HG02943 (cell line): ENCODE measurements around the gene TGFB1I1.
"Not testable (repeated sequence)": the region's sequence is repeated elsewhere in the genome, so short reads cannot be mapped to it uniquely, and the experiment has no call there.

Source experiments
- ATAC-seq: cut with Tn5 transposase; IDR thresholded peaks from one replicate; pipeline ENCODE4 v1.9.1; 2021; ENCODE audit warnings: mild to moderate bottlenecking, low read depth, moderate library complexity; ENCODE audit not compliant: unreplicated experiment

The TGFB1I1 gene

GRCh38 chr16:31486045-31486444 lies 14.1 kb downstream of the TGFB1I1 start:
- no peak for ATAC-seq

DNA sequence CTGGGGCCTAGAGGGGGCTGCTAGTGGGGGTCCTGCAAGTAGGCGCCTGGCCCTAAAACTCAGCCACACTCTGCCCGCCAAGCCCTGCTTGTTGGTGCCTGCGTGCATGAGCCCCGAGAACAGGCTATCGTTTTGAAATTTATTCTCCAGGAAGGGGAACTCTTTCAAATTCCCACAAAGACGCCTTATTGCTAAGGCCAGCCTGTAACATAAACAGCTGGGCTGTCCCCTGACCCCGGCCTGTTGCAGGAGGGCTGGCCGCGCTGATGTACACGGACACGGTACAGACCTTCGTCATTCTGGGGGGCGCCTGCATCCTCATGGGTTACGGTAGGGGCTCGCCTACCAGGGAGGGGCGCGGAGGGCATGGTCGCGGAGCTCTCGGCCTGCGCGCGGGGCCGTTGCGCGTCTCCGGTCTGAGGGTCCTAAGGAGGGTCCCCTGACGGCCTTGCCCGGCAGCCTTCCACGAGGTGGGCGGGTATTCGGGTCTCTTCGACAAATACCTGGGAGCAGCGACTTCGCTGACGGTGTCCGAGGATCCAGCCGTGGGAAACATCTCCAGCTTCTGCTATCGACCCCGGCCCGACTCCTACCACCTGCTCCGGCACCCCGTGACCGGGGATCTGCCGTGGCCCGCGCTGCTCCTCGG lies 15.2 kb downstream of the TGFB1I1 start:
- no peak for ATAC-seq

DNA sequence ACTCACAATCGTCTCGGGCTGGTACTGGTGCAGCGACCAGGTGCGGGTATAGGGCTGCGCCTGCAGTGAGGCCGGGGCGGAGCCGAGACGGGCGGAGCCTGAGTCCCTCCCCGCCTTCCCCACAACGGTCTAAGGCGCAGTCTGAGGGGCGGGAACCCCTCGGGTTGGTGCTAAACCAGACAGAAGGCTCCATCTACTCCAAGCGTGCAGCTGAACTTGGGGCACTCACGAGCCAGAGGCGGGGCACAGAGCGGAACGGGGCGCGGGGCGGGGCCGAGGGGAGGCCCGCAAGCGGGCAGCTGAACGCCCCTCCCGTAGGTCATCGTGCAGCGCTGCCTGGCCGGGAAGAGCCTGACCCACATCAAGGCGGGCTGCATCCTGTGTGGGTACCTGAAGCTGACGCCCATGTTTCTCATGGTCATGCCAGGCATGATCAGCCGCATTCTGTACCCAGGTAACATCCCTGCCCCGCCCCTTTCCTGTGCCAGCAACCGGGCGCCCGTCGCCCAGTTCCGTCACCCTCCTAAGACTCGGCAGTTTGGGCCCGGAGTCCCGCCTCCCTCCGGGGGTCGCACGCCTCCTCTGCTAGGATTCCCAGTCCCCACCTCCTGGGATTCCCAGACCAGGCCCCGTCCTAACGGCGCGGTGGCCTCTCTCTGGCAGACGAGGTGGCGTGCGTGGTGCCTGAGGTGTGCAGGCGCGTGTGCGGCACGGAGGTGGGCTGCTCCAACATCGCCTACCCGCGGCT lies 15.9 kb downstream of the TGFB1I1 start:
- peak; percentile 74 for ATAC-seq

DNA sequence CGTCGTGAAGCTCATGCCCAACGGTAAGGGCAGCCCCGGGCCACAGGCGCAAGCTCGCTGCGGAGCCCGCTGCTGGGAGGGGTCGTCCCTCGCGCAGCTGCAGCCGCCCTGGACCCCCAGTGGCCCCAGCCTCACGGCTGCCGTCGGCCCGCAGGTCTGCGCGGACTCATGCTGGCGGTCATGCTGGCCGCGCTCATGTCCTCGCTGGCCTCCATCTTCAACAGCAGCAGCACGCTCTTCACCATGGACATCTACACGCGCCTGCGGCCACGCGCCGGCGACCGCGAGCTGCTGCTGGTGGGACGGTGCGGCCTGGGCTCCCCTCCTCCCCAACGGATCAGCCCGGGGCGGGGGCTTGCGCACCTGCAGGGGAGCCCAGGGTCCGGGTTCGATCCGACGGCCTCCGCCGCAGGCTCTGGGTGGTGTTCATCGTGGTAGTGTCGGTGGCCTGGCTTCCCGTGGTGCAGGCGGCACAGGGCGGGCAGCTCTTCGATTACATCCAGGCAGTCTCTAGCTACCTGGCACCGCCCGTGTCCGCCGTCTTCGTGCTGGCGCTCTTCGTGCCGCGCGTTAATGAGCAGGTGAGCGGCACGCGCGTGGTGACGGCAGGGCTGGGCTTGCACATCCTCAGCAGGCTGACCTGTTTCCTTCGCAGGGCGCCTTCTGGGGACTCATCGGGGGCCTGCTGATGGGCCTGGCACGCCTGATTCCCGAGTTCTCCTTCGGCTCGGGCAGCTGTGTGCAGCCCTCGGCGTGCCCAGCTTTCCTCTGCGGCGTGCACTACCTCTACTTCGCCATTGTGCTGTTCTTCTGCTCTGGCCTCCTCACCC lies 16.7 kb downstream of the TGFB1I1 start:
- no peak for ATAC-seq

DNA sequence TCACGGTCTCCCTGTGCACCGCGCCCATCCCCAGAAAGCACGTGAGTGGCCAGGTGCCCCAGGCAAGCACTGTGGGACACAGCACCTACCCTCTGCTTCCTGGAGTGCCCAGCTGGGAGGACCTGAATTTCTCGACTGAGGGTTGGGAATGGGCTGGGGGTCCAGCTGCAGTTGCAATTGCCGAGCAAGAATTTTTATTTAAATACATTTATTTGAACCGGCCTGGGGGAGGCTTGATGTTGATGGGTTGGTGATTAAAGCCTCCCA lies 17.3 kb downstream of the TGFB1I1 start:
- no peak for ATAC-seq

DNA sequence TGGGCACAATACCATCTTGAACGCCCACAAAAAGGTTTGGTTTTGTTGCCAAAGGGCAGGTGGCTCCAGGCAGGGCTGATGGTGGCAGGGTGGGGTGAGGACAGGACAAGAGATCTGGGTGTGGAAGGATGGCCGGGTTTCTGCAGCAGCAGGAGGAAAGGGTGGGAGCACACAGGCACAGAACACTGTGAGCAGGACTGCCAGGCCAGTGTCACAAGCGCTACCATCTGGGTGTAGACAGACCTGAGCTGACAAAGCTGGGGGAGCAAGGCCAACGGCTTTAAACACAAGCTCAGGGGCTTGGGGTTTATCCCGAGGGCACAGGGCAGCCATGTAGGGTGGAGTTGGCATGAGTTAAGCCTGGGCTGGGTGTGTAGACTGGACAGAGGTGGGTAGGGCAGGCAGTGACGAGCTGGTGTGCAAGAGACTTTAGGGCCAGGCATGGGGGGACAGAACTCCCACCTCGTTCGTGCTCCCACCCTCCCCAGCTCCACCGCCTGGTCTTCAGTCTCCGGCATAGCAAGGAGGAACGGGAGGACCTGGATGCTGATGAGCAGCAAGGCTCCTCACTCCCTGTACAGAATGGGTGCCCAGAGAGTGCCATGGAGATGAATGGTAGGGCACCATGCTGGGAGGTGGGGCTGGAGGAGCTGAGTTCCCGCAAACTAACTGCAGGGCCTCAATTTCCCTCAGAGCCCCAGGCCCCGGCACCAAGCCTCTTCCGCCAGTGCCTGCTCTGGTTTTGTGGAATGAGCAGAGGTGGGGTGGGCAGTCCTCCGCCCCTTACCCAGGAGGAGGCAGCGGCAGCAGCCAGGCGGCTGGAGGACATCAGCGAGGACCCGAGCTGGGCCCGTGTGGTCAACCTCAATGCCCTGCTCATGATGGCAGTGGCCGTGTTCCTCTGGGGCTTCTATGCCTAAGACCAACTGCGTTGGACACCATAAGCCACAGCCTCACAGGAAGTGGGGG lies 17.9 kb downstream of the TGFB1I1 start:
- no peak for ATAC-seq

- no peak for ATAC-seq
Observed at GRCh38 chr16:31491778-31492418, 19.9 kb downstream of the TGFB1I1 start.

- ATAC-seq: no peak
Observed at GRCh38 chr16:31493506-31494125, 21.7 kb downstream of the TGFB1I1 start.

GRCh38 chr16:31496670-31497069 lies 24.7 kb downstream of the TGFB1I1 start:
- no peak for ATAC-seq

DNA sequence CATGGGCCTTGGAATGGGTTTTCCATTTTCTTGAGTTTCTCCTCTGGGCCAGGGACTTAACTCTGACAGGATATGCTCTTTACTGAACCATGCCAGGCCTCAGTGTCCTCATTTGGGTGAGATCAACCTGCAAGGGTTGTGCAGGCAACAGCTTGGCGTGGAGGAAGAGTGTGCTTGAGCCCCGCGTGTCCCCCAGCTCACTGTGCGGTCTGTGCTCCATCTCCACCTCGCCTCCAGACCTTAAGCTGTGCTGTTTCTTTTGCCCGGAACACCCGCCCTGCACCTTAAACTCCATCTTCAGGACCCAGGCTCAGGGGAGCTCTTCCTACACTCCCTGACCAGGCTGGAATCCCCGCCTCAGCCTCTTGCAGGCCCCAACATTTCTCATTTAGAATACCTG lies 26.5 kb downstream of the TGFB1I1 start:
- ATAC-seq: no peak

GRCh38 chr16:31499928-31500327 lies 28.0 kb downstream of the TGFB1I1 start:
- no peak for ATAC-seq

DNA sequence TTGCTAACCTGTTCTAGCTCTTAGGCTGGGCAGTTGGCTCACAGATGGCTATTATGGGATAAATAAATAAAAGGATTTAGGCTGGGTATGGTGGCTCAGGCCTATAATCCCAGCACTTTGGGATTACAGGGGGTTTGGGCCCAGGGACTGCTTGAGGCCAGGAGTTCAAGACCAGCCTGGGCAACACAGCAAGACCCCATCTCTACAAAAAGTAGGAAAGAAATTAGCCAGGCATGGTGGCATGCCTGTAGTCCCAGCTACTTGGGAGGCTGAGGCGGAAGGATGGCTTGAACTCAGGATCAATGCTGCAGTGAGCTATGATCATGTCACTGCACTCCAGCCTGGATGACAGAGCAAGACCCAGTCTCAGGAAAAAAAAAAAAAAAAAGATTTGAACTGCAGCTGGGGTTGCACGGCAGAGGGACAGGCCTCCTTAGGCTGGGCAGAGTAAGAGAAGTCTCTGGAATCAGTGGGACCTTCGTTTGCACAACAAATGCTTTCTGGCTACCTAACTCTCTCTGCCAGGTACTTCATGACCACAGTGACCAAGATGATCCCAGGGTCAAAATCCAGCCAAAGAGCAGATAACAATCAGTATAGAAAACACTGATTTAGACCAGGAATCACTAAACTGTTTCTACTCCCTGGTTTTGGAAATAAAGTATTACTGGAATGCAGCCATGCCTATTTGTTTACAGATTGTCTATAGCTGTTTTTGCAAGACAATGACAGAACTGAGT lies 29.4 kb downstream of the TGFB1I1 start:
- ATAC-seq: no peak

DNA sequence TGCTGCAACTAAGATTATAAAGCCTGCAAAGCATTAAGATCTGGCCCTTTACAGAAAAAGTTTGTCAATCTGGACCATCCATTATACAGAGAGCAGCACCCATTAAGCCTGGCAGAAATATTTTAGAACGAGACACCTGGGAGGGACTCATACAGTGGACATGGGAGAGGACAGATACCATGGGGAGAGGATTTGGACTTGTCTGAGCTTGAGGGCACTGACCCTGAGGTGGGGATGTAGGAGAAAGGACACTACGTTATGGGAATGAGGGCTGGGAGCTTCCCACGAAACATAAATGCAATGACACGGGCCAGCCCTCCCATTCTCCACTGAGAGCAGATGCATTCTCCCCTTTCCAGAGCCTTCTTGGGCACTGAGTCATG lies 30.0 kb downstream of the TGFB1I1 start:
- no peak for ATAC-seq

- ATAC-seq: no peak
Observed at GRCh38 chr16:31502981-31503380, 31.0 kb downstream of the TGFB1I1 start.

GRCh38 chr16:31503555-31503954 lies 31.6 kb downstream of the TGFB1I1 start:
- not testable (repeated sequence) for ATAC-seq

DNA sequence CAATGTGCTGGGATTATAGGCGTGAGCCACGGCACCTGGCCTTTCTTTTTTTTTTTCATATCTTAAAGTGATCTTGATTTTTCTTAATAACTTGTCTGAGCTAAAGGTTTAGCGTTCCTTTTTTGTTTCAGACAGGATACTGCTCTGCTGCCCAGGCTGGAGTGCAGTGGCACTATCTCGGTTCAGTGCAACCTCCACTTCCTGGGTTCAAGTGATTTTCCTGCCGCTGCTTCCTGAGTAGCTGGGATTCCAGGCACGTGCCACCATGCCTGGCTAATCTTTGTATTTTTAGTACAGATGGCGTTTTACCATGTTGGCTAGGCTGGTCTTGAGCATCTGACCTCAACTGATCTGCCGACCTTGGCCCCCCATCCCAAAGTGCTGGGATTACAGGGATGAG lies 32.2 kb downstream of the TGFB1I1 start:
- ATAC-seq: no peak

DNA sequence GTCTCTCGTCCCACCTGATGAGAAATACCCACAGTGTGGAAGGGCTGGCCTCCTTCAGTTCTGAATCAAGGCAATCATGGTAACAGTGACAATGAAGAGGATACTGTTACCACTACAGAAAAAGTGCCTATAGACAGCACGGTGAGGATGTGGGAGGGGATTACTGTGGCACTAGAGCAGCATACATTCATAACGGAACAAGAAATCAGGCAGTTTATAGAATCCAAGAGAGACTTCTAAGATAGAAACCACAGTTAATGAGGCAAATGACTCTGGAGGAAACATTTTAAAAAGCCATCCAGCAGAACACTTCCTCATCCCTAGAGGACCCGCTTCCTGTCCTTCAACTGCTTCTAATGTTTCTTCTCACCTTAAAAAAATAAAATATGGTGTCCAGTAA lies 33.5 kb downstream of the TGFB1I1 start:
- ATAC-seq: no peak

- ATAC-seq: peak; percentile 25
Observed at GRCh38 chr16:31507617-31507928, 35.6 kb downstream of the TGFB1I1 start.
